ENCODE results near the gene ENTR1. TPM values are rescaled to one million over a fixed set of nuclear protein-coding genes. Genes with fewer than 3 reads are reported as not detected.

The ENTR1 gene
- total RNA-seq, 4 donors from 2014 or later, result 26.3 to 55.1 (median 44.0) TPM

DNA sequence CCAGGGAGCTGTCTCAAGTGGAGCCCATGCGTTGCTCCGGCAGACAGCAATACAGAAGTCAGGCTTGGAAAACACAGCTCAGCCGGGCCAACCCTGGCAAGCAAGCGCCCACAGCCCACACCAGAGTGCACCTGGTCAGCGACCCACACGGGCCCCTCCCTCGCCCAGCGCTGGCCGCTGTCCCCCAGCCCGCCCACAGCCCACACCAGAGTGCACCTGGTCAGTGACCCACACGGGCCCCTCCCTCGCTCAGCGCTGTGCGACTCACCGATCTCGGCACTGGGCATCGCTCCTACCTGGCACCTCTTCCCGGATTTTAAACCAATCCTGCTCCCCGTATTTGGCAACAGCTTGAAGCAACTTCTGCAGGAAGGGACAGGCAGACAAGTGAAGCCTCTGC lies 23.2 kb downstream of the ENTR1 start:
- no peaks in the 10 kb centered on the region for H3K27me3 ChIP-seq
- no peak overlapping the region for H3K27ac ChIP-seq
- no peak for ATAC-seq
- TF ChIP-seq POLR2A (IDR thresholded peaks at IDR 0.05) (no peak), POLR2AphosphoS5 (IDR thresholded peaks at IDR 0.05) (no peak), EP300 (IDR thresholded peaks at IDR 0.05) (no peak)
- TF ChIP-seq, protein P1, sequence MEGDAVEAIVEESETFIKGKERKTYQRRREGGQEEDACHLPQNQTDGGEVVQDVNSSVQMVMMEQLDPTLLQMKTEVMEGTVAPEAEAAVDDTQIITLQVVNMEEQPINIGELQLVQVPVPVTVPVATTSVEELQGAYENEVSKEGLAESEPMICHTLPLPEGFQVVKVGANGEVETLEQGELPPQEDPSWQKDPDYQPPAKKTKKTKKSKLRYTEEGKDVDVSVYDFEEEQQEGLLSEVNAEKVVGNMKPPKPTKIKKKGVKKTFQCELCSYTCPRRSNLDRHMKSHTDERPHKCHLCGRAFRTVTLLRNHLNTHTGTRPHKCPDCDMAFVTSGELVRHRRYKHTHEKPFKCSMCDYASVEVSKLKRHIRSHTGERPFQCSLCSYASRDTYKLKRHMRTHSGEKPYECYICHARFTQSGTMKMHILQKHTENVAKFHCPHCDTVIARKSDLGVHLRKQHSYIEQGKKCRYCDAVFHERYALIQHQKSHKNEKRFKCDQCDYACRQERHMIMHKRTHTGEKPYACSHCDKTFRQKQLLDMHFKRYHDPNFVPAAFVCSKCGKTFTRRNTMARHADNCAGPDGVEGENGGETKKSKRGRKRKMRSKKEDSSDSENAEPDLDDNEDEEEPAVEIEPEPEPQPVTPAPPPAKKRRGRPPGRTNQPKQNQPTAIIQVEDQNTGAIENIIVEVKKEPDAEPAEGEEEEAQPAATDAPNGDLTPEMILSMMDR (IDR thresholded peaks at IDR 0.05), result no peak
- no peaks in the 10 kb centered on the region for H3K4me1 ChIP-seq
- no peak overlapping the region for H3K4me3 ChIP-seq
- no CpG with 5 or more reads among the region's 19 CpGs for WGBS, 2 donors (ENCODE audit: low coverage in 1 of 2)
- H3K9me3 ChIP-seq, result no peaks in the 10 kb centered on the region
- H3K36me3 ChIP-seq, result peaks cover 0 to 97% of the 10 kb centered on the region in 2 donors

DNA sequence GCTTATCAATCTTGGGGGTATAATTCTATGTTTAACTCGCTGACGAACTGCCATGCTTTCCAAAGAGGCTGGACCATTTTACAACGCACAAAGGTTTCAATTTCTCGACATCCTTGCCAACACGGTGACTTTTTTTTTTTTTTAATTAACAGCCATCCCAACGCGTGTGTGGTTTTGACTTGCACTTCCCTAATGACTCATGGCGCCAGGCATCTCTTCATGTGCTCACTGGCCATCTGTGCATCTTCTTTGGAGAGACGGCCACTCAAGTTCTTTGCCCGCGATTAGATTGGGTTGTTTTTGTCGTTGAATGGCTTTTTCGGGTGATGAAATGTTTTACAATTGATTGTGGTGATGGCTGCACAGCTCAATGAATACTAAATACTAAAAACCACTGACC lies 24.4 kb downstream of the ENTR1 start:
- peaks cover 0 to 97% of the 10 kb centered on the region in 2 donors for H3K36me3 ChIP-seq

DNA sequence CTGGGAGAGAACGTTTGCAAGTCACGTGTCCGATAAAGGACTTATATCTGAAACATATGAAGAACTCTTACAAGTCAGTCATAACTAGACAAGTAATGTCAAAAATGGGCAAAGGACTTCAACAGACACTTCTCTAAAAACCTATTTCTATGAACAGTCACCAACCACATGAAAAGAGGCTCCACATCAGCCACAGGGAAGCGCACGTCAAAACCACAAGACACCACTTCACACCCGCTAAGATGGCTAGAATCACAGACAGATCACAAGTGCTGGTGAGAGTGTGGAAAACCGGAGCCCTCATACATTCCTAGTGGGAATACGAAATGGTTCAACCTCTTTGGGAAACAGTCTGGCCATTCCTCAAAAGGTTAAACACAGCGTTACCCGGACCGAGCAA lies 25.4 kb downstream of the ENTR1 start:
- Histone ChIP-seq H3K9me3 (no peaks in the 10 kb centered on the region), H3K4me3 (no peak overlapping the region), H3K4me1 (no peaks in the 10 kb centered on the region), H3K27me3 (no peaks in the 10 kb centered on the region), H3K27ac (no peak overlapping the region), H3K36me3 (peaks cover 0 to 100% of the 10 kb centered on the region in 2 donors)
- 88 to 90% methylated on average over 7 to 11 of the region's 11 CpGs for WGBS, 2 donors (ENCODE audit: low coverage in 1 of 2)
- ATAC-seq, result no peak
- TF ChIP-seq POLR2A (IDR thresholded peaks at IDR 0.05) (no peak), EP300 (IDR thresholded peaks at IDR 0.05) (no peak), POLR2AphosphoS5 (IDR thresholded peaks at IDR 0.05) (no peak)
- TF ChIP-seq, protein P1 (IDR thresholded peaks at IDR 0.05), result no peak

More for the DNA sequence above, 24.4 kb downstream of the ENTR1 start:
- 92 to 97% methylated on average over 11 to 12 of the region's 13 CpGs for WGBS, 2 donors (ENCODE audit: low coverage in 1 of 2)
- TF ChIP-seq EP300 (IDR thresholded peaks at IDR 0.05) (no peak), POLR2A (IDR thresholded peaks at IDR 0.05) (no peak), POLR2AphosphoS5 (IDR thresholded peaks at IDR 0.05) (no peak)
- TF ChIP-seq, protein P1 (IDR thresholded peaks at IDR 0.05), result no peak
- Histone ChIP-seq H3K4me1 (no peaks in the 10 kb centered on the region), H3K27ac (no peak overlapping the region), H3K27me3 (no peaks in the 10 kb centered on the region), H3K9me3 (no peaks in the 10 kb centered on the region), H3K4me3 (no peak overlapping the region)
- no peak for ATAC-seq

DNA sequence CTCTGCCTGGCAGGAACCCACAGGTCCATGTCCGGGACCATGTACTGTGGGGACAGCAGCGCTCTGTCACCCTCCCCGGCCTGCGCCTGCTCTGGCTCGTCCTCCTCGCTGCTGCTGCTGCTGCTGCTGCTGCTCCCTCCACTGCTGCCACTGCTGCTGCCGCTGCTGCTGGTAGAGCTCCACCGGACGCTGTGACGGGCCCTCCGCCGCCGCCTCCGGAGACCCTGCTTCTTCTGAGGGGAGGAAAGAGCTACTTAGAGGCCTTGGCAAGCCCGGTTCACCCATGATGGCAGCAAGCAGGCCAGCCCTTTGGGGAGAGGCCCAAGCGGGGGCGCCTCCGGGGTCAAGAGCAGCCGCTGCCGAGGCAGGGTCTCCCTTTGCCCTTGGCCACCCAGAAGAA lies 27.0 kb downstream of the ENTR1 start:
- no CpG with 5 or more reads among the region's 20 CpGs for WGBS, 2 donors (ENCODE audit: low coverage in 1 of 2)
- no peak for TF ChIP-seq POLR2A (IDR thresholded peaks at IDR 0.05)
- TF ChIP-seq POLR2AphosphoS5 (IDR thresholded peaks at IDR 0.05), result no peak
- TF ChIP-seq, protein P1 (IDR thresholded peaks at IDR 0.05), result no peak
- no peak for TF ChIP-seq EP300 (IDR thresholded peaks at IDR 0.05)
- Histone ChIP-seq H3K4me3 (no peak overlapping the region), H3K27ac (no peak overlapping the region), H3K27me3 (no peaks in the 10 kb centered on the region), H3K36me3 (peaks cover 0 to 100% of the 10 kb centered on the region in 2 donors), H3K9me3 (no peaks in the 10 kb centered on the region), H3K4me1 (no peaks in the 10 kb centered on the region)
- no peak for ATAC-seq

DNA sequence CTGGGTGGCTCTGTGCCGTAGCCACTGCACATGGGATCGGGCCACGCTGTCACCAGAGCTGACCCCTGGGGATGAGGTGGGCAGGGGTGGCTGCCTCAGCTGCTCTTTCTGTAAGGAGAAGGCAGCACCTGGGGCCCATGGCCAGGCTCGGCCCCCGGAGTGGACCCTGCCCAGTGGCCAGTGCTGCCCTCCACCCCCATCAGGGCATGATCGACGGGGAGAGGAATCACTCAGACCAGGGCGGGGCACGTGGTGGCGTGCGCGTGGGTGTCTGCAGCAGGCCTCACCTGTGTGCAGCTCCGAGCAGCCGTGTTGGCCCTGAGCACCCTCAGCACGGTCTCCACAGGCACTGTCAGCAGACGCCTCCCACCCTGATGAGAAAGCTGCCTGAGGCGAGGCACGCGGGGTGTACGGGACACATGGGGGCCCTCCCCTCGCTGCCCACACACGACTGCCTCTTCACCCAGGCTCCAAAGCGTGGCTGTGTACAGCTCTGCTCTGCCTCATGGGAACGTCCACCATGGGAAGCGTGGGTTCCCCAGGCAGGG lies 28.4 kb downstream of the ENTR1 start:
- no peak overlapping the region for H3K27ac ChIP-seq
- H3K27me3 ChIP-seq, result no peaks in the 10 kb centered on the region
- H3K9me3 ChIP-seq, result no peaks in the 10 kb centered on the region
- H3K4me1 ChIP-seq, result no peaks in the 10 kb centered on the region
- no peak for ATAC-seq
- peaks cover 0 to 92% of the 10 kb centered on the region in 2 donors for H3K36me3 ChIP-seq
- WGBS, 2 donors (ENCODE audit: low coverage in 1 of 2), result 98% methylated on average over 10 of the region's 25 CpGs; no CpG with 5 or more reads in 1 of the 2 donors
- no peak overlapping the region for H3K4me3 ChIP-seq
- TF ChIP-seq POLR2AphosphoS5 (IDR thresholded peaks at IDR 0.05) (no peak), EP300 (IDR thresholded peaks at IDR 0.05) (no peak), POLR2A (IDR thresholded peaks at IDR 0.05) (no peak)
- TF ChIP-seq, protein P1 (IDR thresholded peaks at IDR 0.05), result no peak
